GM21423 (cell line): Measurements from ENCODE around the gene FMNL1.
A peak's percentile ranks its signal among the peaks of the same experiment; 100 is the strongest.

Experiments used
- ATAC-seq: cut with Tn5 transposase; IDR thresholded peaks from one replicate; pipeline ENCODE4 v1.9.1; 2021; ENCODE audit warnings: mild to moderate bottlenecking, moderate library complexity; ENCODE audit not compliant: unreplicated experiment

The FMNL1 gene

GRCh38 chr17:45222289-45222995 lies 757 bp downstream of the FMNL1 start:
- no peak for ATAC-seq

DNA sequence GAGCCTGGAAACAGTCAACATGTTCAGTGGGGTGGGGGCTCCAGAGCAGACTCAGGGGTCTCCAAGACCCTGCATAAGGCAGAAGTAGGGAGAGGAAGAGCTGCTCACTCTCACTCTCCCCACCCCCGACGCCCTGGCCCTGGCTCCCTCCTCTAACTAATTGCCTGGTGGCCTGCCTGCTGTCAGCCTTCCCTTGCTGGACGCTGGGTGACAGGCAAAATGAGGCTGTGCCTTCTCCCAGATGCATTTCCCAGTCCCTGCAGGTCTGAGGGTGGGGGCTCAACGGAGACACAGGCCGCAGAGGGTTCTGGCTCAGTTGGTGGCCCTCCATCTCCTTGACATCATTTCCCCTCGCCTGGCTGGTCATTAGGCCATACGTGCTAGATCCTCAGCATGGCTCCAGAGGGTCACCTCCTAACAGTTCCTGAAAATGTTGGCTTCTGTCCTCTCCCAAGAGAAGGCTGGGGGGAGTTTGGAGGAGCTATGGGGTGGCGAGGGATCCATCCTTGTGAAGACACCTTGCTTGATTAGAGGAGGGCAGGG lies 1.4 kb downstream of the FMNL1 start:
- no peak for ATAC-seq

DNA sequence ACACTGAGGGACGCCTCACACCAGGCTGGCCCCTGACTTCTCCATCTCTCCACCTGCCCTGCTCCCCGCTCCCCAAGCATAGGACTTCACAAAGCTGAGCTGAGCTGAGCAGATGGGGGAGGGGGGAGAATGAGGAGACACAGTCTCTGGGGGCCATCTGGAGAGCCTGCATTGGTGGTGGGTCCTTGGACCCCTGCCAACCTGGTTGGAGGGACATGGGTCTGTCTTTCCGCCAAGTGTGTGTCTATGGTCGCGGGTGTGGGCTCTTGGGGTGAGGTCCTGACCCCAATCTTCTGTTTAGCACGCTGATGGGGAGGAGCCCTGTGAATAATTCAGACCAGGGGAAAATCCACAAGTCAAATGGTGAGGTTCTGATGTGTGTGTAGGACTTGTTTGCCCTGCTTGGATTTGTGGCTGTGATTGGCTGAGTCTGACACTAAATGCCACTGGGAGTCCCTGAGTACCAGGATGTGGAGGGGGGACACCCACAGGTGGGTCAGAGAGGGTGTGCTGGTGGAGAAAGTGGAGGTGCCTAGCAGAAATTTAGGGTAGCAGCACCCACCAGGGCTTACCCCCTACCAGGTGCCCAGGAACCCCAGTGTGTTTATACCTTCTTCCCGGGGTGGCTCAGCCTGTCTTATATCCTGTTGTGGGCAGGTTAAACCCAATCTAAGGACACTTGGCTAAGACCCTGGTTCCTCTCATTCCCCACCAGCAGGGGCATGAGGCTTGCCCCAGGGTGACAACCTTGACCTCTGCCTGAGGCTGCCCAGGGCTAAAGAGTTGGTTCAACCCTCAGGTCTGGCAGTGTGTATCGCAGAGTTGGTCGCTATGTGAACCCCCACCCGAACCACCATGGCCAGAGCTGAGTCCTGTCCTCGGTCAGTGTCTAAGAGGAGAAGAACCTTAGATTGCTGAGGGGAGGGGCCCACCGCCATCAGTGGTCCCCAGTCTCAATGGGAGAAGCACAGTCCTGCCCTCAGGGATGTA lies 2.1 kb downstream of the FMNL1 start:
- ATAC-seq, result no peak

DNA sequence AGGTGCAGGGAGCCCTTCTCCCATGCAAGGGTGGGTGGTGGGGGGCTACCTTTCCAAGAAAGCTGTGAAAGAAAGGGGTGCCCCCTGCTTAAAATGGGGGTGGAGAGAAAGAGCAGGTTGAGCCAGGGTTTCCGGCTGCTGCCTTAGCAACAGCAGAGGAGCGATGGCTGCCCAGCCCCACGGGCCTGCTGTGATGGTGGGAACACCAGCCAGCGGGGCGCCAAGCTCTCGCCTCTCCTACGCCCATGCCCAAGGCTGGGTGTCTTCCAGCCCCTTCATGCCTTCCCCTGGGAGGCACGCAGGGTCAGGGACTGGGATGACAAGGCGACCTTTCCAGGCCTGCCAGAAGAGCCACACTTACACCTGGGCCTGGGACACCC lies 3.0 kb downstream of the FMNL1 start:
- ATAC-seq, result no peak

DNA sequence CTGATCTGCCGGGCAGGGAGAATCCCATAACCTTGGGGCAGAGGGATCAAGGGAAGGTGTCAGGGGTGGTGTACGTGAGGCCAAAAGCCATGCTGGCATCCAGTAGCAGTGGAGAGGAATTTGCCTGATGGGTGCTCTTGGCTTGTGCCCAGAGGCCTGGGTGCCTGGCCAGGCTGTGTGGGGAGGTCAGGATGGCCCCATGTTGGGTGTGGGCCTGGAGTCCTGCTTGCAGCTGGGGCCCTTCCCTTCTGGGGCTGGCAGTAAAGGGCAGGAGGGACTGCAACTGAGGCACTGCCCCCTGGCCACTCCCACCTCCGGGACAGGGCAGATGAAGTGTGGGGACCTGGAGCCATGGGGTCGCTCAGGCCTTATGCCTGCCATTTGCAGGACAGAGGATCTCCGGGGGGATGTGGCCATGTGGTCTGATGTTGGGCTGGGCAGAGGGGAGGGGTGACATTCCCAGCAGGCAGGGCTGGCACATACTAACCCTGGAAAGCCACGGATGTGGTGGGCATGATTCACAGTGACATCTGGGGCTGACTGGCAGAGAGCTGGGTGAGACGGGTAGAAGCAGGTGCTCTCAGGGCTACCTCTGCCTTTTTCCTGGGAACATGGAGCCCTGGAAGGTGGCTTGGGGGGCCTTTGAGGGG lies 3.5 kb downstream of the FMNL1 start:
- no peak for ATAC-seq

DNA sequence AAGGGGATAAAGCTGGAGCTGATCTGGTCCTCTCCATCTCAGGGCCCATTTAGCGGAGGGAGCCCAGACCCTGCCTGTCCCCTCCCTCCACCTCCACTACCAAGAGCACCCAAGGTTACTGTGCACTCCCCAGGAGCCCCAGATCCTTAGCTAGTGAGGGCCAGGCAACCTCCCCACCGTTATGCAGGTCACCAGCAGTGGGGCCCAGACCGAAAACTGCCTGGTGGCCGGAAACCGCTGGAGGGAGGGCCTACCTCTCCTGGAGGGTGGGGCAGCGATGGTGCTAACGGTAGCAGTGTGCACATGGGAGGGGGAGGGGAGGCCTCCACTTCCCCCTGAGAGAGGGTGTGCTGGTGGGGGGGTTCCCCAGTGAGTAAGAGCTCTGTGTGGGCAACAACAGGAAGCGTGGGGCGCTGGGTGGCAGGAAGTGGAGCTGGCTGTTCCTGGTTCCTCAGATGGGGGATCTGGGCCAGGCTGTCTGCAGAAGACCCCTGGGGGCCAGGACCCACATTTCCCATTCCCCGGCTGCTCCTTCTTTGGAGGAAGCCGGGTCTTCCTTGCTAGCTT lies 4.4 kb downstream of the FMNL1 start:
- peak; percentile 42 for ATAC-seq

GRCh38 chr17:45226576-45226975 lies 4.9 kb downstream of the FMNL1 start:
- ATAC-seq, result no peak

DNA sequence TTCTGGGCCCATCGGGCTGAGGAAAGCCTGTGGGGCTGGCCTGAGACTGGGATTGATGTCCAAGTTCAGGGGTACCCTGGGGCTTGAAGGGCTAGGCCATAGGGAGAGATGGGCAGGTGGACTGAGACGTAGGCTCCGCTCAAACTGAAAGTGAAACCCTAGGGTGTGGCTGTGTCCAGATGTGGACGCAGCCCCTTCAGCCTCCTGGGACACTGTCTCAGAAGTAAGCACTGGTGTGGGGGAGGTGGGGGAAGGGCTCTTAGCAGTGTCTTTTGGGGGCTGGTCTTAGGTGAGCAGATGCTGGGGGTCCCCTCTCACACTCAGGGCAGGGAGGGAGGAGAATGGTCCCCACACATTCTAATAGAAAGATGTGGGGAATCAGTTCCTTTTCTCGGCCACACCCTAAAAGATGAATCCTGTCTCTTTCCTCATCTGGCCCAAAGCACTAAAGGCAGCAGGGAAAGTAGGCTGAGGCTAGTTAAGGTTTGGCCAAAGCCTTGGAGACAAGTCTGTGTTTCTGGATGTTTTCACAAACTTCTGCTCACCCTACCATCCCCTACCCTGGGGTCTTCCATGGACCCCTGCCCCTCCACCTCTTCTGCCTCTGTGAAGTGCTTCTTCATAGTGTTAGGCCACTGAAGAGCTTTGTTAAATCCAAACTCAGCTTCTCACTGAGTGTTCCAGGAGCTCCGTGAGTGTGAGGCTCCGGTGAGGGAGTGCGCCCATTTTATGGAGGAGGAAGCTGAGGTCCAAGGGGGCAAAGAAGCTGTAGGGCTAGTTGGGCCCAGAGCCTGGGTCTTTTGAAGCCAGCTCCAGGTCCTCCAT lies 5.6 kb downstream of the FMNL1 start:
- ATAC-seq, result no peak

- ATAC-seq, result no peak
Observed at GRCh38 chr17:45227926-45228762, 6.5 kb downstream of the FMNL1 start.

GRCh38 chr17:45228763-45229539 lies 7.3 kb downstream of the FMNL1 start:
- ATAC-seq, result peak; percentile 26

DNA sequence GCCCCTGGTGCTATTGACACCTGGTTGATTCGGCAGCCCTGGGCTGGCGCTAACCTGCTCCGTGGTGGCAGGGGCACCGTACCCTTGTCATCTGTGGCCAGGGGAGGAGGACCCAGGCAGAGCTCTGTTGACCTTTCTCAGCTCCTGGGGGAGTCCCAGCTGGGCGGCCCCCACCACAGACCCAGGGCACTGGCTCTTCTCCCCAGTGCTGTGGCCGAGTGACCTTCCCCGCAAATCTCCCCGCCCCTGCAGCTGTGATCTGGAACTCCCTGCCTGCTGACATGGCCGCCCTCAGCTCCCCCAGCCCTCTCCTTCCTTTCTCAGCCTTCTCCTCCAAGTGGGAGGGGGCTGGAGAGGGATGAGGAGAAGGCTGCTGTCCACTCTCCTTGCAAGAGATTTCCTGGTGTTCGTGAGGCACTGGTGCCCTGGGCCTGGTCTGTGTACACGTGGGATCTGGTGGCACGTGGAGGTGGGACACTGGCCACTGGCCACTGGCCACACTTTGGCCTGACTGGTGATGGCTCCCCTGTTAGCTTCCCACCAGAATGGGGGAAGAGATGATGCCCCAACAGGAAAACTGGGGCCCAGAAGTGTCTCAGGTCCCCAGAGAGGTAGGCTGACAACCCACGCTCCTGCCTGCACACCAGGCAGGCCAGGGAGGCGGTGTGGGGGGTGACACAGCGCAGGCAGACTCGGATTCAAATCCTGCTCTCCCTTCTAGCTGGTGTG lies 8.2 kb downstream of the FMNL1 start:
- no peak for ATAC-seq

GRCh38 chr17:45230410-45230786 lies 8.7 kb downstream of the FMNL1 start:
- ATAC-seq, result no peak

DNA sequence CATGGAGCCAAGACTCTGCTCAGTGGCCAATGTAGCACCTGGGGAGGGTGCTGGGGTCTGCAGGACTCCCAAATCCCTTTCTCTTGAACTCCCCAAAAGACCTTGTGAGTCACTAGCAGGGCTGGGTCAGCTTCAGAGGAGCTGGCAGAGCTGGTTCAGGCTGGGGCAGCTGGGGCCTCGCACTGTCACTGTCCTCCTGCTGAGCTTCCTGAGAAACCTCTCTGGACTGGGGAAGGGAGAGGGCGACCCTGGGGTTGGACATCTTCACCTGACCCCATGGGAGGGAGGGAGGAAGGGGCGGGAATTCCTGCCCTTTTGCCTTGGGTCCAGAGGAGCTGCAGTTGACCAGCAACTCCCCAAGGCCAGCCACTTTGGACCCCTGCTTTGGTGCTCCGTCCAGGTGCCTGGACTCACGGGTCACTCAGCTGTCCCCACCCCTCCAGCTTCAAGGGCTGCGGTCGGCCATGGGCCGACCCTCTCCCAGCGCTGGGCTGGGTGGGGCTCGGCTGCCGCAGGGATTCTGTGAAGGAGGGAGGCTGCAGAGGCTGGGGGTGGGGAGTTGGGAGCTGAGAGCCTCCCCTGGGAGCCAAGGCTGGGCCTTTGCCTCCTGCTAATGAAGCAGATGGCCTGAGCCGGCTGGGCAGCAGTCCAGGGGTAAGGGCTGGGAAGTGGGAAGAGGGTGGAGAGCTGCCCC lies 9.2 kb downstream of the FMNL1 start:
- ATAC-seq, result no peak

GRCh38 chr17:45231481-45232116 lies 9.9 kb downstream of the FMNL1 start:
- ATAC-seq, result no peak

- ATAC-seq, result no peak
Observed at GRCh38 chr17:45232514-45233422, 11.1 kb downstream of the FMNL1 start.
